Body of pancreas (tissue), 4 donors: ENCODE results near the gene SIK2.

Source experiments
- POLR2A ChIP-seq, 3 donors: fragments of 450-650 bp; IDR thresholded peaks; one replicate each; pipeline ENCODE4 v1.6.1; 2016; ENCODE audit warnings: antibody characterized with exemption in 3 of 3, mild to moderate bottlenecking in 2 of 3
- TF ChIP-seq, protein P1 (sequence below), 7 experiments: fragments of 450-650 bp in 4 of 7; fragments of 200-600 bp in 3 of 7; sonication (generic) in 3 of 7; IDR thresholded peaks; one replicate each; pipeline ENCODE4 v1.5.1; 2016 to 2019; ENCODE audit warnings: antibody characterized with exemption in 7 of 7

- TF ChIP-seq, protein P1, sequence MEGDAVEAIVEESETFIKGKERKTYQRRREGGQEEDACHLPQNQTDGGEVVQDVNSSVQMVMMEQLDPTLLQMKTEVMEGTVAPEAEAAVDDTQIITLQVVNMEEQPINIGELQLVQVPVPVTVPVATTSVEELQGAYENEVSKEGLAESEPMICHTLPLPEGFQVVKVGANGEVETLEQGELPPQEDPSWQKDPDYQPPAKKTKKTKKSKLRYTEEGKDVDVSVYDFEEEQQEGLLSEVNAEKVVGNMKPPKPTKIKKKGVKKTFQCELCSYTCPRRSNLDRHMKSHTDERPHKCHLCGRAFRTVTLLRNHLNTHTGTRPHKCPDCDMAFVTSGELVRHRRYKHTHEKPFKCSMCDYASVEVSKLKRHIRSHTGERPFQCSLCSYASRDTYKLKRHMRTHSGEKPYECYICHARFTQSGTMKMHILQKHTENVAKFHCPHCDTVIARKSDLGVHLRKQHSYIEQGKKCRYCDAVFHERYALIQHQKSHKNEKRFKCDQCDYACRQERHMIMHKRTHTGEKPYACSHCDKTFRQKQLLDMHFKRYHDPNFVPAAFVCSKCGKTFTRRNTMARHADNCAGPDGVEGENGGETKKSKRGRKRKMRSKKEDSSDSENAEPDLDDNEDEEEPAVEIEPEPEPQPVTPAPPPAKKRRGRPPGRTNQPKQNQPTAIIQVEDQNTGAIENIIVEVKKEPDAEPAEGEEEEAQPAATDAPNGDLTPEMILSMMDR (IDR thresholded peaks at IDR 0.05), result no peak
- TF ChIP-seq POLR2A (IDR thresholded peaks at IDR 0.05), result no peak
Measured at GRCh38 chr11:111668980-111669379, 66.7 kb downstream of the SIK2 start.
